GM19025 (cell line): ENCODE results near the gene SLC25A28.

ENCODE experiments used
- ATAC-seq: cut with Tn5 transposase; IDR thresholded peaks from one replicate; pipeline ENCODE4 v1.9.1; 2021; ENCODE audit warnings: mild to moderate bottlenecking, low read depth, moderate library complexity; ENCODE audit not compliant: unreplicated experiment

Gene SLC25A28, protein sequence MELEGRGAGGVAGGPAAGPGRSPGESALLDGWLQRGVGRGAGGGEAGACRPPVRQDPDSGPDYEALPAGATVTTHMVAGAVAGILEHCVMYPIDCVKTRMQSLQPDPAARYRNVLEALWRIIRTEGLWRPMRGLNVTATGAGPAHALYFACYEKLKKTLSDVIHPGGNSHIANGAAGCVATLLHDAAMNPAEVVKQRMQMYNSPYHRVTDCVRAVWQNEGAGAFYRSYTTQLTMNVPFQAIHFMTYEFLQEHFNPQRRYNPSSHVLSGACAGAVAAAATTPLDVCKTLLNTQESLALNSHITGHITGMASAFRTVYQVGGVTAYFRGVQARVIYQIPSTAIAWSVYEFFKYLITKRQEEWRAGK

DNA sequence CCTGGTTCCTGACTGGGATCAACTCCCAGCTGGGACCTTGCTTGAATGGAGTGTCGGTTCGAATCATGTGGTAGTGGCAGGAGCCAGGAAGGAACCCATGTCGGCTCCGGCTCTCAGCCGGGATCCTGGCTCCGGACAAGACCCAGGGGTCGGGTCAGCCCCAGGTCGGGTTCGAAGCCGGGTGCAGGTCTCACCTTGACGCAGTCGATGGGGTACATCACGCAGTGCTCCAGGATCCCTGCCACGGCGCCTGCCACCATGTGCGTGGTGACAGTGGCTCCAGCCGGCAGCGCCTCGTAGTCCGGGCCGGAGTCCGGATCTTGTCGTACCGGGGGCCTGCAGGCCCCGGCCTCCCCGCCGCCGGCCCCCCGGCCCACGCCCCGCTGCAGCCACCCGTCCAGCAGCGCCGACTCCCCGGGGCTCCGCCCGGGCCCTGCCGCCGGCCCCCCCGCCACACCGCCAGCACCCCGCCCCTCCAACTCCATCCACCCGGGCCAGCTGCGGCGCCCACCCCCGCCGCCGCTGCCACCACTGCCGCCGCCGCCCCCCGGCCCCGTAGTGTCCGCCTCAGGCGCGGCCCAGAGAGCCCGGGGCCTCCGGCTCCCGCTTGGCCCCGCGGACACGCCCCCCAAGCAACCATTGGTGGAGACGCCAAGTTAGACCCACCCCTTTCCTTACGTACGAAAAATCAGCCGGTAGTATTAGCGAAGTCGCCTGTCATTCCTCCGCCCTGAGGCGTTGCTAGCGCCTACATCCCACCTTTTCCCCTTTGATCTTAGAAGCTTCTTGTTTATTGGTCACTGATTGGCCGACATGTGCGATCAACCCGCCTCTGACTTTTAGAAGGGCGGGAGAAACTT lies at the start of gene SLC25A28:
Gene SLC25A28, minus strand, starts transcription at position 589 of the 860 bp plus-strand sequence. Its CDS starts 104 bp downstream, at position 485.
- peak; percentile 70 for ATAC-seq

DNA sequence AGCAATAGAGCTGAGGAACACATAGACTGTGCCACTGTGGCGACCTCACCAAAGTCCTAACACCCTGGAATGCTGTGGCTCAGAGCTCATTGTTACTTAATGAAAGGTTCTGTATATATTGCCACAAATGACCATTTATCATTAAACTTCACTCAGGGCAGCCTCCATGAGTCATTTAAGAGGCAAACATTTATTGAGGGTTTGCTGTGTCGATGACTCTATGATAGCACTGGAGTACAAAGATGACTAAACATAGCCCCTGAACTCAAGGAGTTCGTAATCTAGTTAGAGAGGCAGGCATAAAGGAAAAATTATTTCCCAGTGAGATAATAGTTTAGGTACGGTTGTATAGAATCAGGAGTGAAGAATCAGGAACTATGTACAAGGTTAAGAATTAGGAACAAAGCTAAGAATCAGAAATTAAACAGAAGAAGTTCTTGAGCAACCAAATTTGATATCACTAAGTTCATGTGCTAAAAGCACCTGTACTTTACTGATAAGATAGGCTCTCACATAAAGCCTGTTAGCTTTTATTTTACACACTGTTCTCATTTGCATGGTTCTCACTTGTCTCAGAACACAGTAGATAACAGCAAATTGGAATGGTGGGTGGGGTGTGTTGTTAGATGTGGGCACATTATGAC lies 47.0 kb upstream of the SLC25A28 start:
- ATAC-seq: no peak

DNA sequence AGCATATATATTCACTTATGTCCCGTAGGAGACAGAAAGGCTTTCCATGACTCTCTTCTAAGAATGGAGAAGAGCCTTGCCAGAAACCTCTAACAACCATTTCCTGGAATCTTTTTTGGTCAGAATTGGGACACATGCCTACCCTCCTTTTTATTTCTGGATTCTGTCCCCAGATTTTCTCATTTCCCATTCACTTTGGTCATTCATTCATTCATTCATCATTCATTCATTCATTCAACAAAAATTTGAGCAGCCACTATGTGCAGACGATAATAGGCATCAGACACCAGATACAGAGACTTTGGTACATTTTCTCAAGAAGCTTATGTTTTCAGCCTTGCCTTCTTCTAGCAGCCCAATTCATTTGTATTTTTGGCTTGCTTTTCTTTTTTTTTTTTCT lies 45.1 kb upstream of the SLC25A28 start:
- ATAC-seq: no peak

DNA sequence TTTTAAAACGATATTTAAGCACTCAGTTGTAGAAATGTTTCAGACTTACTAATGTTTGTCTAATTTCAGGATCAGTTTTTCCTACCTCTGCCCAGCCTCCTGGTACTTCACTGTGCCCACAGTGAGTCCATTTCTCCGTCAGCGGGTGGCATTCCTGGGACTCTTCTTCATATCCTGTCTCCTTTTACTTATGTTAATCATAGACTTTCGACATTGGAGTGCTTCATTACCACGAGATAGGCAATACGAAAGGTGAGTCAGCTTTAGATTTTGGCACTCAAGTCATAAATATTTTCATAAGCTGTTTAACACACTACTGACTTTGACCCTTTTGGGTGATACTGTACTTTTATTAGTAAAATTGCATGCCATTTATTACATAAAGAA lies 41.1 kb upstream of the SLC25A28 start:
- ATAC-seq: no peak

DNA sequence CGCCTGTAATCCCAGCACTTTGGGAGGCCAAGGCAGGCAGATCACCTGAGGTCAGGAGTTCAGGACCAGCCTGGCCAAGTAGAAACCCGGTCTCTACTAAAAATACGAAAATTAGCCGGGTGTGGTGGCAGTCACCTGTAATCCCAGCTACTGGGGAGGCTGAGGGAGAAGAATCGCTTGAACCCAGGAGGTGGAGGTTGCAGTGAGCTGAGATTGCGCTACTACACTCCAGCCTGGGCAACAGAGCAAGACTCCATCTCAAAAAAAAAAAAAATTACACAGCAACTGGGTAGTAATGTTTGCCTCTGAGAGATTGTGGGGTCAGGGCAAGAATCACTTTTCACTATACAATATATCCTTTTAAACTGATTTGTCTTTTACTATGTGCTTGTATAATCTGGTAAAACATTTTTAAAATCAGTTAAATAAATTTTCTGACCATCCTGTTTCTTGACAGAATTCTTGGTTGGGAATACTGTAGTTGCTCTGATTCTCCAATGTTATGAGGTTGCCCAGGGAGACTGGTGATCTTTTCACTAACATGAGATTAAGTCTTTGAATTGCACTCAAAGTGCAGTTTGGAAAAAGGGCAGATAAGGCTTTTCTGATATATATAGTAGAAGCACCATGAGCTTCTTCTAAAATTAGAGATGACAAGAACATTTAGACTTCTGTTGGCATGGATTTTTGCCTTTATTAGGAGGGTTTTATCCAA lies 40.6 kb upstream of the SLC25A28 start:
- ATAC-seq: no peak

DNA sequence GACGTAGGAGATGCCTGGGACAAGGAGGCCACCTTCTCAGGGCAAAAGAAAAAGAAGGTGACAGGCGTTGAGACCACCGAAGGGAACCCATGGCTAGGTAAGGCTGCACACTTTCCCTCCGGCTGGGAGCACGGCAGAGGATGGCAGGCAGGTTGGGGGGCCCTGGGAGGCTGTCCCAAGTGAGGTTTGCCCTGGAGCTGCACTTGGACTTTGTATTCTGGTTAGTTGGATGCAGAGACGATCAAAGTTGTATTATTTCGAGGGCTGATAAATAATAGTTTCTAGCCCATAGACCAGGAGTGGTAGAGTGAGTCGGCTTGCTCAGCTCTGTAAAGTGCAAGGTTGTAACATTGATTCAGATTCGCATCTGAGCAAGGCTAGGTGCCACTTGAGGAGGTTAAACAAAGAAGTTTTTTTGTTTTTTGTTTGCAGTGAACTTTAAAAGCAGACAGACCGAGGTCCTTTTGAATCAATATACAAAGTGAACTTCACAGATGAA lies 39.7 kb upstream of the SLC25A28 start:
- no peak for ATAC-seq

DNA sequence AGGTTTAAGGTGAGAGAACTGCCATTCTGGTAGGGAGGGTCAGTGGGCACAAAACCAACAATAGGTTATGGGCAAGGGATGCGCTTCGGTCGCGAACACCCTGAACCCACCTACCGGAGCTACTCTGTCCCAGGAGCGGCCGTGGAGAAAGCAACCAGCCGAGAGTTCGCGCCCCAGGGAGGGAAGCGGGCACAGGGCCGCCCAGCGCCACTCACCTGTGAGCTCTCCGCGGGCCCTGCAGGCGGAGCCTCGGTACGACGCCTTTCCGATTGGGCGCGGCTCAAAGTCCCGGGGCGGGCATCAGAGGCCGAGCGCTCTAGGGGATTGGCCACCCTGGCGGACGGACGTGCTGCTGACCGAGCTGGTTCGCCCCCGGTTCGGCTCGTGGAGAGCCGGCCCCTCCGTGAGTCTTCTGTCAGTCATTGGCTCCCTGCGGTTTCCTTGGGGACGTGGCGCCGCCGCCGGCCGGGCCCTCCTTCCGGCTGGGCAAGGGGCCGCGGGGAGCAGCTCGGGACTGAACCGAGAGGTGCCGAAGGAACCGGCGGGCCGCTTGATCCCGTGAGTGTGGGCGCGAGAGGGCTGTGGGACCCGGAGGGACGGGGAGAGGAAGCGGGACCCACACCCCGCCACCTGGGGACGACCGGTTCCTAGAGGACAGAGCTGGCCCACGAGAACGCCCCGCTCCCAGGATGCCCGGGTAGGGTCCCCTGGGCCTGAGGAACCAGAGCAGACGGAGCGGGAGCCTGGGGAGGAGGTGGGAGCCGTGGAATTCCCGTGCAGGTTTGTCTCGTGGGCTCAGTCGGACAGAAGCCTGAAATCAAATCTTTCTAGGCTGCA lies 39.0 kb upstream of the SLC25A28 start, which contains the start of gene ENTPD7:
Gene ENTPD7, plus strand, starts transcription at position 479 of the 837 bp plus-strand sequence. CDS start 448 bp downstream, outside the sequence.
- peak; percentile 99 for ATAC-seq

DNA sequence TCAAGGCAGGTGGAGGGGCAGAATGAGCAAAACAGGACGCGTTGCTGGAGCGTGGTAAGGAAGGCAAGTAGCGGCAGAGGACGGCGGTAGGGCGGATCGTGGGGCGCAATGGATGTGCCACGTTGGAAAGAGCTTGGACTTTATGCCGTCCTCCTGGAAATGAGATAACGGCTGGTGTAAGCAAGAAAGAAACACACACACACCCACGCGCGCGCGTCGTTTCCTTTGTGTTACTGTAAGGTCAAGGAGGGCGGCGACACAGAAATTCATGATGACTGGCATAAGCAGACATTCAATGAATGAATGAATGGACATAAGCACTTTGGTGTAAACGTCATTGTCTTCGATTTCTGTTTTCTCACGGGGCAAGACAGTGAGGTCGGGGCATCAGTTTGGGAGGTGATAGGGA lies 38.4 kb upstream of the SLC25A28 start:
- ATAC-seq: no peak

DNA sequence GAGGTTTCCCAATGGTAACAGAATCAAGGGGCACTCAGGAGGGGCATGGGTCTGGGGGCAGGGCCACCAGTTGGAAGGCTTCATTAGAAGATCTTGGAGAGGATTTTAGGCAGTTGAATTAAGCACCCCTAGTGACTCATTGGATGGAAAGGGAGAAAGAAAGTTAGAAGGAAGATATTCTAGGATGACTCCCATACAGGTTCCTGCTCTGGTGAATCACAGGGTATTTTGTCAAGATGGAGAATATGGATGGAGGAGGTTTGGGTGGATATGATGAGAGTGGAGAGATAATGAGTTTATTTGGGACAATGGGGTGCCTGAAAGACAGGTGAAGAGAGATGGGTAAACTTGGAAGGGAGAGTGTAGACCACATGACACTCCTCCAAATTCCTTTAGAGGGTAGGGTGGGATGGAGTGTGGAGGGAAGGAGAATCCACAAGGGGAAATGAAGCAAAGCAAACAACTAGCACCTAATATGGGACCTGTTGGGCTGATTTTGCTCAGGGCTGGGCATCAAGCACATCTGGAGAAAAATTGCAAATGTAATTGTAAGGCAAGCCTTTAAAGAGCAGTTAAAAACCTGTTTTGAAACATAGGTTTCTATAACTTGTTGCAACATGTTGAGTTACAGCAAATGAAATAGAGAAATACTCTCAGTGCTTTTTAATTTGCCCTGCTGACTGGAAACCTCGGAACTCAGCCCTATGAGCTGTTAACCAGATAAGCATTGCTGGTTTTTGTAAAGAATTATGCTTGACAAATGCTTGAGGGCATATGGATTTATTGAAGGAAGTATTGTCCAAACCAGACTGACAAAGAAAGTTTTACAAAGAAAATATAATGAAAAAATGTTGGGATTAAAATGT lies 36.2 kb upstream of the SLC25A28 start:
- ATAC-seq: no peak

DNA sequence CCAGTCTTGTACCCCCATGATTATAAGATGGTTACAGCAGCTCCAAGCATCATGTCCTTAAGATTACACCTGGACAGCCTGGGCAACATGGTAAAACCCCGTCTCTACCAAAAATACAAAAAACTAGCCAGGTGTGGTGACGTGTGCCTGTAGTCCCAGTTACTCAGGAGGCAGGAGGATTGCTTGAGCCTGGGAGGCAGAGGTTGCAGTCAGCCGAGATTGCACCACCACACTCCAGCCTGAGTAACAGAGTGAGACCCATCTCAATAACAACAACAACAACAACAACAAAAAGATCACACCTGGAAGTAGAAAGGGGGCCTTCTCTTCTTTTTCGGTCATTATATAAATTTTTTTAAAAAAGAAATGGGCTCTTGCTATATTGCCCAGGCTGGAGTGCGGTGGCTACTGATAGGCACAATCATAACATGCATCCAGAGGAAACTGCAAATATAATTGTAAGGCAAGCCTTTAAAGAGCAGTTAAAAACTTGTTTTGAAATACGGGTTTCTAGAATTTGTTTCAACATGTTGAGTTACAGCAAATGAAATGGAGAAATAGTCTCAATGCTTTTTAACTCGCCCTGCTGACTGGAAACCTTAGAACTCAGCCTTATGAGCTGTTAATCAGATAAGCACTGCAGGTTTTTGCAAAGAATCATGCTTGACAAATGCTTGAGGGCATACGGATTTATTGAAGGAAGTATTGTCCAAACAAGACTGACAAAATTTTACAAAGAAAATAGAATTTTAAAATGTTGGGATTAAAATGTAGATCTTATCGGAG lies 34.3 kb upstream of the SLC25A28 start:
- ATAC-seq: no peak

DNA sequence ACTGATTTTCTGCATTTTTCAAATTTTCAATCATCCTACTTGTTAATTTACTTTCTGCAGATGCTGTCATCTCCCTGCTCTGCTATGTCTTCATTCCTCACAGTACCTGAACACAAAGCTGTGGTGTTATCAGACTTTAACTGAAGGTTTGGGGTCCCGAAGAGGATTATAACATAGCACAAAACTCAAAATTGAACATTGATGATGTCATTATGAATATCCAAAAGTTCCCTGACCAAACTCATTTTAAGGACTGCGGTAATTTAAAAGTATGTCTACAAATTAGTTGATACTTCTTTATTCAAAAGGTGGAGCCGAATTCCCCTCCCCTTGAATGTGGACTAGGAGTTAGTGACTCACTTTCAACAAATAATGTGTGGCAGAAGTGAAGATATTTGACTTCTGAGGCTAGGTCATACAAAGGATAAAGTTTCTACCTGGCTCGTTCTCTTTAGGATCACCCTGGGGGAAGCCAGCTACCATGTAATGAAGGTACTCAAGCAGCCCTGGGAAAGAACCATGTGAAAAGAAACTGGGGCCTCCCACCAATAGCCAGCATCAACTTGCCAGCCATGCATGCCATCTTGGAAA lies 32.7 kb upstream of the SLC25A28 start:
- no peak for ATAC-seq

DNA sequence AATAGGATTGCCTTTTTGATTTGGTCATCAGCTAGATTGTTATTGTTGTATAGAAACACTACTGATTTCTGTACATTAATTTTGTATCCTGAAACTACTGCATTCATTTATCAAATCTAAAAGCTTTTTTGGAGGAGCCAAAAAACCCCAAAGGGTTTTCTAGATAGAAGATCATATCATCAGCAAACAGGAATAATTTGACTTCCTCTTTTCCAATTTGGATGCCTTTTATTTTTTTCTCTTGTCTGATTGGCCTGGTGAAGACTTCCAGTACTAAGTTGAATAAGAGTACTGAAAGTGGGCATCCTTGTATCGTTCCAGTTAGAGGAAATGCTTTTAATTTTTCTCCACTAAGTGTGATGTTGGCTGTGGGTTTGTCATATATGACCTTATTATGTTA lies 28.5 kb upstream of the SLC25A28 start:
- ATAC-seq: no peak

DNA sequence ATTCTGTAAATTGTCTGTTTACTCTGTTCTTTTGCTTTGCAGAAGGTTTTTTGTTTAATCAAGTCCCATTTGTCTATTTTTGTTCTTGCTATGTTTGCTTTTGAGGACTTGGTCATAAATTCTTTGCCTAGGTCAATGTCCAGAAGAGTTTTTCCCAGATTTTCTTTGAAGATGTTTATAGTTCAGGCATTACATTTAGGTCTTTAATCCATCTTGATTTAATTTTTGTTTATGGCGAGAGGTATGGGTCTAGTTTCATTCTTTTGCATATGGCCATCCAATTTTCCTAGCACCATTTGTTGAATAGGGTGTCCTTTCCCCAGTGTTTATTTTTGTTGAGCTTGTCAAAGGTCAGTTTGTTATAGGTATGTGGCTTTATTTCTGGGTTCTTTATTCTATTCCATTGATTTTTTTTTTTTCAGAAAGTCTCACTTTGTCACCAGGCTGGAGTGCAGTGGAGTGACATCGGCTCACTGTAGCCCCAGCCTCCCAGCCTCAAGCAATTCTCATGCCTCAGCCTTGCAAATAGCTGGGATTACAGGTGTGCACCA lies 27.4 kb upstream of the SLC25A28 start:
- ATAC-seq: no peak

DNA sequence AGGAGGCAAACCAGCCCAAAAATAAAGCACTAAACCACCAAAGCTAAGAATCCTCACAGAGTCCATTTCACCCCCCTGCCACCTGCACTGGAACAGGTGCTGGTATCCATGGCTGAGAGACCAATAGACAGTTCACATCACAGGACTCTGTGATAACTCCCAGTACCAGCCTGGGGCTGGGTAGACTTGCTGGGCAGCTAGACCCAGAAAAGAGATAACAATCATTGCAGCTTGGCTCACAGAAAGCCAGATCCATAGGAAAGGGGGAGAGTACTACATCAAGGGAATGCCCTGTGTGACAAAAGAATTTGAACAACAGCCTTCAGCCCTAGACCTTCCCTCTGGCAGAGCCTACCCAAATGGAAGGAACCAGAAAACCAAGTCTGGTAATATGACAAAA lies 13.6 kb upstream of the SLC25A28 start:
- no peak for ATAC-seq

DNA sequence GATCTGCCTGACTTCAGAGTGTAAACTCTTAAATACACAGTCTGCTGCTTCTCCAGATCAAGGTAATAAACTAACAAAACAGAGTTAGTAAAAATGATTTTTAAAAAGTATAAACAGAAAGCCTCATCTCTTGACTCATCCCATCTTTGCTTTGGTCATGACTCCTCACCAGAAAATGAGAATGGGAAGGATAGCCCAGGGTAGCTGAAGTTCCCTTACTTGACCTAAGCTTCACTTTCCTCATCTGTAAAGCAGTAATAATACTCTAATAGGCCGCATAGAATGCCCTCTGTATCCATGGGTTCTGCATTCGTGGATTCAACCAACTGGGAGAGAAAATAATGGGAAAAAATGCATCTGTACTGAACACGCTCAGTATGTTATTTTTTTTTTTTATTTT lies 11.3 kb upstream of the SLC25A28 start:
- ATAC-seq: no peak

DNA sequence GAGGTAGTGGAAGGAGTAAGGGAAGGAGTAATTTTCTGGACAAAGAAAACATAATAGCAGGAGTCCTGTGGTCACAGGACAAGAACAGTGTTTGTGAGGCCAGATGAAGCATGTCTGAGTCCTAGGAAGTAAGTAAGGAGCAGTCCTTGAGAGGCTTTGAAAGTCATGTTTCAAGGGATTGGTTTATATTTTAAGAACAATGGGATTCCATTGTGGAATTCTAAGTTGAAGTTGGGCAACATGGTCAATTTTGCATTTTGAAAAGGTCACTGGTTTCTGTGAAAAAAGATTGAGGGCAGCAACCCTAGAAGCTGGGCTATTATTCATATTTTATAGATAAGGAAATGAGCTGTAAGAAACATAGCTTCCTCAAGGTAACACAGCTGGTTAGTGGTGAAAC lies 10.8 kb upstream of the SLC25A28 start:
- ATAC-seq: no peak

DNA sequence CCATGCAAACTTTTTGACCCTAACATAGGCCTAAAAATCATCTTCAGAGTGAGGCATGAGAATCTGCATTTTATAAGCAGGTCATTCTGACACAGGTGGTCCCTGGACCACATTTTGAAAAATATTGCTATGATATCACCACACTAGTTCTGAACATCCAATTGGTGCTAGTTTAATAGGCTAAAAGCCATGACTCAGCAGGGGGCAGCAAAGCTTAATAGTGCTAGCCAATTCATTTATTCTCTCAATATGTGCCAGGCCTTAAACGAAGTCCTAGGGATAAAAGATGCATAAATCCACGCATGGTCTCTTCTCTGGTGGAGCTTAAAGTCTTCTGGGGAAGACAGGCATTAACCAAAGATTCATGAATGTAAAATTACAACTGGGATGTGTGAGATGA lies 10.2 kb upstream of the SLC25A28 start:
- ATAC-seq: no peak
